ENCODE data around the gene RAB3D. TPM values are rescaled to one million over a fixed set of nuclear protein-coding genes. Genes with fewer than 3 reads are reported as not detected.
"Not testable (repeated sequence)": the region's sequence is repeated elsewhere in the genome, so short reads cannot be mapped to it uniquely, and the experiment has no call there.

RAB3D gene
- total and polyA plus RNA-seq, 12 donors = 2.6 to 23.9 (median 10.7) TPM

DNA sequence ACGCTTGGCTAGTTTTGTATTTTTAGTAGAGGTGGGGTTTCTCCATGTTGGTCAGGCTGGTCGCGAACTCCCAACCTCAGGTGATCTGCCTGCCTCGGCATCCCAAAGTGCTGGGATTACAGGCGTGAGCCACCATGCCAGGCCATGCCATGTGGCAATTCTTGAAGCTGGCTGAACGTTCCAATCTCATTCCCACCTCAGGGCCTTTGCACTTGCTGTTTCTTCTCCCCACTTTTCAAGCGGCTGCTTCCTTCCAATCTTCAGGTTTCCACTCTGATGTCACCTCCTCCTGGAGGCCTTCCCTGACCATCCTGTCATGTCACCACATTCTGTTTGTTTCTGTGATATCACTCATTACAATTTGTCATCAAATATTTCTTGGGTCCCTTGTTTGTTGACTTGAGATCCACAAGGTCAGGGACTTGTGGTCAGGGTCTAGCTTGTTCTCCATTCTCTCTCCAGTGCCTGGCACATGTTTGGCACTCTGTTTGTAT is 40.4 kb upstream of the RAB3D start:
- TF ChIP-seq, protein P1, sequence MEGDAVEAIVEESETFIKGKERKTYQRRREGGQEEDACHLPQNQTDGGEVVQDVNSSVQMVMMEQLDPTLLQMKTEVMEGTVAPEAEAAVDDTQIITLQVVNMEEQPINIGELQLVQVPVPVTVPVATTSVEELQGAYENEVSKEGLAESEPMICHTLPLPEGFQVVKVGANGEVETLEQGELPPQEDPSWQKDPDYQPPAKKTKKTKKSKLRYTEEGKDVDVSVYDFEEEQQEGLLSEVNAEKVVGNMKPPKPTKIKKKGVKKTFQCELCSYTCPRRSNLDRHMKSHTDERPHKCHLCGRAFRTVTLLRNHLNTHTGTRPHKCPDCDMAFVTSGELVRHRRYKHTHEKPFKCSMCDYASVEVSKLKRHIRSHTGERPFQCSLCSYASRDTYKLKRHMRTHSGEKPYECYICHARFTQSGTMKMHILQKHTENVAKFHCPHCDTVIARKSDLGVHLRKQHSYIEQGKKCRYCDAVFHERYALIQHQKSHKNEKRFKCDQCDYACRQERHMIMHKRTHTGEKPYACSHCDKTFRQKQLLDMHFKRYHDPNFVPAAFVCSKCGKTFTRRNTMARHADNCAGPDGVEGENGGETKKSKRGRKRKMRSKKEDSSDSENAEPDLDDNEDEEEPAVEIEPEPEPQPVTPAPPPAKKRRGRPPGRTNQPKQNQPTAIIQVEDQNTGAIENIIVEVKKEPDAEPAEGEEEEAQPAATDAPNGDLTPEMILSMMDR (IDR thresholded peaks at IDR 0.05) = no peak
- no peak for TF ChIP-seq POLR2A (IDR thresholded peaks at IDR 0.05)
- H3K4me1 ChIP-seq (replicated peaks in 1 of 2) = peaks cover 44 to 73% of the 10 kb centered on the region in 2 donors
- no peaks in the 10 kb centered on the region for H3K9me3 ChIP-seq (replicated peaks in 1 of 3)
- peak in 1 of 7 donors; percentile 56 for DNase-seq
- 88 to 92% (median 90%) methylated on average over 7 of the region's 7 CpGs for WGBS, 4 donors
- H3K27ac ChIP-seq = peak overlapping the region in 4 of 5 donors; percentile 88 to 97 (median 92)
- peak overlapping the region in 1 of 4 donors; percentile 68 for H3K4me3 ChIP-seq
- H3K27me3 ChIP-seq = no peaks in the 10 kb centered on the region
- no peaks in the 10 kb centered on the region for H3K36me3 ChIP-seq (replicated peaks in 1 of 2)
- intact Hi-C loops (cut with DNase I) = loop anchor here (5.0 kb wide), 3 partner anchors 52 to 102 kb away; partner anchors contain the start of gene ELAVL3 (in 1 of the 2)

DNA sequence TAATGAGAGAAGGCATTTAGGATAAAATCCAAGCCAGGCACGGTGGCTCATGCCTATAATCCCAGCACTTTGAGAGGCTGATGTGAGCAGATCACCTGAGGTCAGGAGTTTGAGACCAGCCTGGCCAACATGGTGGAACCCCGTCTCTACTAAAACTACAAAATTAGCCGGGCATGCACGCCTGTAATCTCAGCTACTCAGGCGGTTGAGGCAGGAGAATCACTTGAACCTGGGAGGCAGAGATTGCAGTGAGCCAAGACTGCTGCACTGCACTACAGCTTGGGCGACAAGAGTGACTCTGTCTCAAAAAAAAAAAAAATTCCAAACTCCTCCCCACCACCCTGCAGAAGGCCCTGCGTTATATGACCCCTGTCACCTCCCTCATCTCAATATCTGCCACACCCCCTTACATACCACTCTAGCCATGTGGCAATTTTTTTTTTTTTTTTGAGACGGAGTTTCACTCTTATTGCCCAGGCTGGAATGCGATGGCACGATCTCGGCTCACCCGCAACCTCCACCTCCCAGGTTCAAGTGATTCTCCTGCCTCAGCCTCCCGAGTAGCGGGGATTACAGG is 39.9 kb upstream of the RAB3D start:
- H3K4me3 ChIP-seq; H3K9me3 ChIP-seq (replicated peaks in 1 of 3); DNase-seq; H3K36me3 ChIP-seq (replicated peaks in 1 of 2); H3K27me3 ChIP-seq; intact Hi-C loops (cut with DNase I): not testable (repeated sequence)
- WGBS, 4 donors = 88 to 91% (median 89%) methylated on average over 13 to 14 of the region's 14 CpGs
- Histone ChIP-seq H3K4me1 (replicated peaks in 1 of 2) (peaks cover 44 to 73% of the 10 kb centered on the region in 2 donors), H3K27ac (peak overlapping the region in 3 of 5 donors; percentile 88 to 97 (median 96))
- peak in 1 of 2 donors; percentile 5 for TF ChIP-seq POLR2A (IDR thresholded peaks at IDR 0.05)

DNA sequence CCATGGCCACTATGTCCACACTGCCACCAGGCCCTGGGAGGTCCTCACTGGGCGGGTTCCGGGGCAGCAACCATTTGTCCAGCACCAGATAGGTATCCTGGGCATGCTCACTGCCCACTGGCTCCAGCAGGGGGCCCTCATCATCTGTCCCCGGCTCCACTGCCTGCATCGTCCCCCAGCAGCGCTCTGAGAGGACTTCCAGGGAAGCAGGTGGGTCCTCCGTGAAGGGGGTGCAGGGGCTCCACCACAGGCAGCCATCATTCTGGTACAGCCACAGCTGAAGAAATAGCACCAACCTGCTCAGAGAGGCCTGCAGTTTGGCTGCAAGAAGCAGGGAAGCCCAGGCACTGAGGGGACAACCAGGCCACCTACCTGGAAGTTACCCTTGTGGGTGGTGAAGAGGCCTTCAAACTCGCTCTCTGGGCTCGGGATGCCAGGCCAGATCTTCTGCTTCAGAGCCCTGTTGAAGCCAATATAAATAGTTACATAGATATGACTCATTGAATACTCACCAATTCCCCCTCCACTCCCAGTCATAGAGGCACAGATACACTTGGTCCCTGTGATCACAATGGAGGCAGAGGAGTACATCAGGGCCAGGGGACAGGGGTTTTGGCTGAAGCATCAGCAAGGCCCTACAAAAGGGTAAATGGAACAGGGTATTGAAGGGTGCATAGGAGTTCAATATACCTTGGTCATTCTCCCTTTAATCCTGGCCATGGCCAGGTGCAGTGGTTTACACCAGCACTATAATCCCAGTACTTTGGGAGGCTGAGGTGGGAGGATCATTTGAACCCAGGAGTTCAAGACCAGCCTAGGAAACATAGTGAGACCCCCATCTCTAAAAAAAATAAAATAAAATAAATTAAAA is 39.1 kb upstream of the RAB3D start:
- no peak overlapping the region for H3K4me3 ChIP-seq
- H3K27ac ChIP-seq = peak overlapping the region in 4 of 5 donors; percentile 28 to 97 (median 85)
- WGBS, 4 donors = 20 to 35% (median 28%) methylated on average over 1 to 8 of the region's 8 CpGs
- peaks cover 49 to 76% of the 10 kb centered on the region in 2 donors for H3K4me1 ChIP-seq (replicated peaks in 1 of 2)
- peak in 6 of 7 donors; percentile 62 to 84 (median 67) for DNase-seq
- H3K36me3 ChIP-seq (replicated peaks in 1 of 2) = no peaks in the 10 kb centered on the region
- intact Hi-C loops (cut with DNase I) = no loop called here
- H3K27me3 ChIP-seq = no peaks in the 10 kb centered on the region
- peak in 1 of 2 donors; percentile 54 for TF ChIP-seq POLR2A (IDR thresholded peaks at IDR 0.05)
- TF ChIP-seq, protein P1 (IDR thresholded peaks at IDR 0.05) = peak; percentile 25 to 62 (median 52)
- no peaks in the 10 kb centered on the region for H3K9me3 ChIP-seq (replicated peaks in 1 of 3)

DNA sequence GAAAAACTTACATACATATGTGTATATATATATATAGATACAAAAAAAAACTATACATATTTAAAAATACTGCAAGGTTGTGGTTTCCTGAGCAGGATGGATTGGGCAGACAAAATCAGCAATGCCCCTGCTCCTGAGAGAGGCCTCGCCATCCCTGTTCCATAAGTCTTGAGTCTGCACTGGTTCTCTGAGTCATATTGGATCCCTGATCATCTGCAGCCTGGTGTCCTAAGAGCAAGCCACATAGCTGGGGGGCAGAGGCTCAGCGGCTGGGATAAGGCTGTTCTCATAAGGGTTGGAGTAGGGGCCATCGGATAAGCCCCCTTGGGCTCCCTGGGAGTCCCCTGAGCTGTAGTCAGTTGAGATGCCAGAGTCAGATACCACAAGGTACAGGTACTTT is 38.3 kb upstream of the RAB3D start:
- Histone ChIP-seq H3K27ac (peak overlapping the region in 4 of 5 donors; percentile 28 to 97 (median 85)), H3K27me3 (no peaks in the 10 kb centered on the region), H3K36me3 (replicated peaks in 1 of 2) (no peaks in the 10 kb centered on the region), H3K4me1 (replicated peaks in 1 of 2) (peaks cover 46 to 68% of the 10 kb centered on the region in 2 donors), H3K9me3 (replicated peaks in 1 of 3) (no peaks in the 10 kb centered on the region), H3K4me3 (no peak overlapping the region)
- intact Hi-C loops (cut with DNase I) = no loop called here
- TF ChIP-seq POLR2A (IDR thresholded peaks at IDR 0.05) = no peak
- DNase-seq = no peak
- 77 to 88% (median 85%) methylated on average over 3 of the region's 3 CpGs for WGBS, 4 donors

DNA sequence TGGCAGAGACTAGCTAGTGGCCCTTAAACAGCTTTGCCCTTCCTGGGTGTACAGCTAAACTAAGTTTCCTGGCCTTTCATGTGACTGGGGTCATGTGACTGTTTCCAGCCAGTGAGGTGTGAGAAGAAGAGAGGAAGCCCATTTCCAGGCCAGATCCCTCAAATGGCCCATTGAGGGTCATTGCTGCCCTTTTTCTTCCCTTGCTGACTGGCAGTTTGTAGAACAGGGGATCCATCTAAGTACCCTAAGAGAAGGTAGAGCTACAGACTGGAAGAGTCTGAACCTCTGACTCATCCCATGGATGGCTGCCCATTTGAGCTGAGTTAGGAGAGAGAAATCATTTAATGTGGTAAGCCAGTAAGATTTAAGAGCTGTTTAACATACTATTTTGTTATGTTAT is 37.8 kb upstream of the RAB3D start:
- Histone ChIP-seq H3K4me3 (no peak overlapping the region), H3K36me3 (replicated peaks in 1 of 2) (no peaks in the 10 kb centered on the region), H3K4me1 (replicated peaks in 1 of 2) (peaks cover 46 to 67% of the 10 kb centered on the region in 2 donors), H3K9me3 (replicated peaks in 1 of 3) (no peaks in the 10 kb centered on the region), H3K27me3 (no peaks in the 10 kb centered on the region), H3K27ac (peak overlapping the region; percentile 53 to 97 (median 88))
- intact Hi-C loops (cut with DNase I) = no loop called here
- DNase-seq = peak; percentile 77 to 91 (median 80)
- no peak for TF ChIP-seq POLR2A (IDR thresholded peaks at IDR 0.05)
- TF ChIP-seq, protein P1 (IDR thresholded peaks at IDR 0.05) = no peak

All from adrenal gland (tissue), 12 donors.